NCI-H345 treated with DMSO at 0.1 percent for 48 hours (cell line): ENCODE data around the gene MSL1.
"Not testable (repeated sequence)": the region's sequence is repeated elsewhere in the genome, so short reads cannot be mapped to it uniquely, and the experiment has no call there.

Experiments used
- DNase-seq: peaks from one replicate; lab custom pipeline; 2025; ENCODE audit not compliant: unreplicated experiment; lab: John Stamatoyannopoulos, UW

MSL1 gene

DNA sequence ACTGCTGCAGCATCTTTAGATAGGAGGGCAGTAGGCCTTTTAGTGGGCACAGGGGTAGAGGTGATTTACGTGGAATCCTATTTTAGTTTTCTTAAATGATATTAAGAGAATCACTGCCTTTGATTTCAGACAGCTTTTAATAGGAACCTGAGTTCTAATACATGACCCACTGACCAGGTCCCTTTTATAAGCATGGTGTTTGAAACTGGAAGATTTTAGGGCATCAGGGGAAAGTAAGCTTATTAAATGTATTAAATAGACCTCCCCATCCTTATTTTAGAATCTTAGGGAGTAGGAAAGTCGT, 2.0 kb downstream of the MSL1 start:
- DNase-seq: no peak

DNA sequence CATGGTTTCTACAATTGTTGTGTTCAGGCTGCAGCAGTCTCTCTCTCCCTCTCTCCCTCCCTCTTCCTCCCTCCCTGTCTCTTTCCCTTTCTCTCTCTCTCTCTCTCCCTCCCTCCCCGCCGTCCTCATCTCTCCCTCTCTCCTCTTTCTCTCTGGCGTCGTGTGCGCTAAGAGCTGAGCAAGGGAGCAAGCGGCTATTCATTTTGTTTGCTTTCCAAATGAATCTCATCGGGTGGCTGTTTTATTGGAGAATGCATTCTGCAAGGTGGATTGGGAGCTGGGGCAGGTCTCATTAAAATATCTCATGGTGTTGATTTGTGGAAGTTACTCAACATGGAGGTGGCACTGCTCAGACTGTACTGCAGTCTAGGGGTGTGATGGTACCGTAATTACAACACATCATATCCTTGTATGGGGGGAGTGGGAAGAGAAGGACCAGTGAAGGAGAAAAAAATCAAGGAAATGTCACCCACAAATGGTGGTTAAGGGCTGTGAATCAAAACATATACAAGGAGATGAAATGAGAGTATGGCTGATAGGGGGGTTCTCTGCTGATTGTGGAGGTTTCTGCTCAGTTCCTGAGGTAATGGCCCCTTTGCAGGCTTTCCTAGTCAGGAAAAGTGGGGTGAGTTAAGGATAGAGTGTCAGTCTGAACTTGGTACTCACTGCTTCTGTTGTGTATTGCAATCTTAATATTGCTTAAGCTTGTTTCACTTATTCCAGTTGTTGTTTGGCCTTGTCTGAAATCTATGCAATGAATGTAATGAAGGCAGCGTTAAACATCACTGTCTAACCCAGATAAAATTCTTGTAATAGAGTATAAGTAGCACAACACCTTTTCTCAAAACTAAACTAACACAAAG, 2.7 kb downstream of the MSL1 start:
- DNase-seq: peak; percentile 28

DNA sequence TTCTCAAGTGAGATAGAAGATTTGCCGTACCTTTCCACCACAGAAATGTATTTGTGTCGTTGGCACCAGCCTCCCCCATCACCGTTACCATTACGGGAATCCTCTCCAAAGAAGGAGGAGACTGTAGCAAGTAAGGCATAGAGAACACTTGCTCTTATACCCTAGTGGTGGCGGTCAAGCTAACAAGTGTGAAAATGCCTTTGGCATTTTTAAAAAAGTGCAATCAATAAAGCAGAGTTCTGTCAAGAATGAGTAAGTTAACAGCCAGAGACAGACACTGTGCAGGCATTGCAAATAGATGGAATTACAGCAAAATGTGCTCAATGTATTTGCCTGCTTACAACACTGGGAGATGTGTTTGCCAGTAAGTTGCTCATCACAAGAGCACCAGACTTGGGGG, 7.7 kb downstream of the MSL1 start:
- no peak for DNase-seq

DNA sequence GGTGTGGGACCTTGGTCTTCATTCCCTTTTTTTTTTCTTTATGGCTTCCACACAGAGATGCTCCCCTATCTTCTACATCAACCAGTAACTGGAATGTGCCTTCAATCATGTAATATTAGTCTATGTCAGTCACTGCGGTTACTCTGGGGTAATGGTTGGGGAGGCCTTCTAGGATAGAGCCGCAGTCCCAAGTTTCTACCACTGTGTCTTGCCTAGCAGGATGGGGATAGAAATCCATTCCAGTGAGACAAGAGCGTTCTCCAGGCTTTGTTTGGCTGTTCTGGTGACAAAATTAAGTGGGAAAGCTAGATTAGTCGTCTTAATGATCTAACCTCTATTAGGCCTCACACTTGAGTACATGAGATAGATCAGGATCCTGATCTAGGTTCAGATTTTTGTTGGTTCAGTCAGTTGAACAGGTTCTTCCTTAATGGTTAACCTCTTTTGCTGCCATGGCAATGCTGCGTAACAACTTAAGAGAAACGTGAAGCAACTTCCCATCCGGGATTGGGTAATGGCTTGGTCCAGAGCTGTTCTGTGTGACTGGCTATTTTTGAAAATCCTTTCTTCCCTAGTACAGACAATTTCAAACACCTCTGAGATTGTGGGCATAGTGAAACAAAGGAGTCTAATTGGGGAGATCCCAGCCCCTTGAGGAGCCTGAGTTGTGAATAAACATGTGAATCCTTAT, 8.7 kb downstream of the MSL1 start:
- DNase-seq: no peak

DNA sequence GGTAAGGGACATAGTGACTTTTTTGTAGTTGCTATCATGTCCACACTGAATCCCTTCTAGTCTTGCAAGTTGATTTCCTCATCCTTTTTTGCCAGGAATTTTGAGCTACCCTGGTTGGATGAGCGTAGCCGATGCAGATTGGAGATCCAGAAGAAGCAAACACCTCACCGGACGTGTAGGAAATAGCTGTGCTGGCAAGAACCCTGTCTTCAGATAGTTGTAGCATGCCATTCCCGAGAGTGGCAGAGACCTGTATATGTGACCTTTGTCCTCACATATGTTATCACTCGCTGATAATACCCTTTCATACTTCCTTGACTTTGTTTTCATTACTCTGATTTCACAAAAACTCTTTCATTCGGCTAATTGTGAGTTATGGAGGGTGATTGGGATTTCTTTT, 12.4 kb downstream of the MSL1 start:
- DNase-seq: no peak

DNA sequence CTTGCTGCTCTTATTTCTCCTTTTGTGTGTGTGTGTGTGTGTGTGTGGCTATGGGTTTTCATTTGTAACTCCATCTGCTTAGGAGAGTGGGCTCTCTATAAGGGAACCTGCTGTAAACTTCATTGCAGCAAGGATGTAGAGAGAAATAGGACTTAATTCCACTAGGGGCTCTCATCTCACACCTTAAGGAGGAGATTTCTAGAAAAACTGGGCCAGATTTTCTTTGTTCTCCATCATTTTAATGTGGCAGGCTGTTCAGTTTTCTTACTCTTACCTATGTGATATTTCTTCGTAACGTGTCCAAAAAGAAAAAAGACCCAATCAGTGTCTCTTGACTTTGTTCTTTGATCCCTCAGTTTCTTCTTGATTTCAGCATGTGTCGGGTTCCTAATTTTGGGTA, 14.0 kb downstream of the MSL1 start:
- no peak for DNase-seq

DNA sequence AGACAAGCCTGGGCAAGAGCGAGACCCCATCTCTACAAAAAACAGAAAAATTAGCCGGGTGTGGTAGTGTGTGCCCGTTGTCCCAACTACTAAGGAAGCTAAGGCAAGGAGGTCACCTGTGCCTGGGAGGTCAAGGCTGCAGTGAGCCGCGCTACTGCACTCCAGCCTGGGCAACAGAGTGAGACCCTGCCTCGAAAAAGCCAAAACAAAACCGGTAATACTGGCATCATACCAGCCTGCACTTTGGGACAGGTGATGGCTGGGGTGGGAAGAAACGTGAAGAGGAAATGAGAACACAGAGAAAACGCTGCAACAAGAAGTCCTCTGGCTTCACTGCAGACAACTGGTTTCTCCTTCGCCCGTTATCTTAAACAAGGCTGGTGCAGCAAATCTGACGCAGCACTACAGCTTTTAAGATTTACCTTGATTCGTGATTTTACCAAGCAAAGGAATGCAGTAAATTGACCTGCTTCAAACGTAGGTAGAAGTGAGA, 17.8 kb downstream of the MSL1 start:
- DNase-seq: peak; percentile 64

DNA sequence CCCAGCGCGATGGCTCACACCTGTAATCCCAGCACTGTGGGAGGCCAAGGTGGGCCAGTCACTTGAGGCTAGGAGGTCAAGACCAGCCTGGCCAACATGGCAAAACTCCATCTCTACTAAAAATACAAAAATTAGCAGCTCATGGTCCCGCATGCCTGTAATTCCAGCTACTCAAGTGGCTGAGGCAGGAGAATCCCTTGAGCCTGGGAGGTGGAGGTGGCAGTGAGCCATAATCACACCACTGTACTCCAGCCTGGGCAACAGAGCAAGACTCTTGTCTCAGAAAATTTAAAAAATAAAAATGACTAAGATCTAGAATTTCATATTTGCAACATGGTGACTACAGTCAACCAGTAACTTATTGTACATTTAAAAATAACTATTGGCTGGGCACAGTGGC, 21.4 kb downstream of the MSL1 start:
- not testable (repeated sequence) for DNase-seq

DNA sequence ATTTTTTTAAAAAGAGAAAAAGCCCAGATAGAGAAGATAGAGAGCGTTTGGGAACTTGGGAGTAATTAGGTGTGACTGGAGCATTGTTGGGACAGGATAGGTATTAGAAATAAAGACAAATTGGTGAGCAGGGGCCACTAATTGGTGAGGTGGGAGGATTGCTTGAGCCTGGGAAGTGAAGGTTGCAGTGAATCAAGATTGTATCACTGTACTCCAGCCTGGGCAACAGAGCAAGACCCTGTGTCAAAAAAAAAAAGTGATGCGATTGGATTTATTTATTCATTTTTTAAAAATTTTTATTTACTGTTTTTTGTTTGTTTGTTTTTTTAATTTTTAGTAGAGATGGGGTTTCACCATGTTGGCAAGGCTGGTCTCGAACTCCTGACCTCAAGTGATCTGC, 23.7 kb downstream of the MSL1 start:
- no peak for DNase-seq

DNA sequence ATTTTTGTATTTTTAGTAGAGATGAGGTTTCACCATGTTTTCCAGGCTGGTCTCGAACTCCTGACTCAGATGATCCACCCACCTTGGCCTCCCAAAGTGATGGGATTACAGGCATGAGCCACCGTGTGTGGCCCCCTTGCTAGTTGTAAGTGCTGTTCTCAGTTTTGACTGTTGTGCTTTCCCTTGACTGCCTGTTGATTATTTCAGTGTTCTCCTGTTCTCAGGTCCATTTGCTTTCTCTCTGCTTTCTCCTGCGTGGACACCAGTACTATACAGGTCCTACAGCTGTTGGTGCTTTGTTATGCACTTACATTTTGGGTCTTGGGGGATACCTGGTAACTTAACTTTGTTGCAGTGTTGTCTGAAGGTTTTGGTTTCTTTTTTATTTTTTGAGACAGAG, 26.8 kb downstream of the MSL1 start:
- no peak for DNase-seq

DNA sequence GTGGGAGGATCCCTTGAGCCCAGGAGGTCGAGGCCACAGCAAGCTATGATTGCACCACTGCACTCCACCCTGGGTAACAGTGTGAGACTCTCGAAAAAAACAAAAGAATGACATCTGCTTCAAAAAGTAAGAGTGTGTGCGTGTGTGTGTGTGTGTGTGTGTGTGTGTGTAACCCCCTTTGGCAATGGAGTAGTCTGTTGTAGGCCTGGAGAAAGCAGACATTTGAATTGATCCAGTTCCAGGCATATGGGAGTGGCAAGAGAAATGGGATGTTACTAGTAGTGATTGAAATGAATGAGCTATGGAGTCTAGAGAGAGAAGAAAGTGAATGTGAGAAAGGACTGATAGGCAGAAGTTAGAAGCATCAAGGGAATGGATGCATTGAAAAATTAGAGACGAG, 28.5 kb downstream of the MSL1 start:
- DNase-seq: no peak

DNA sequence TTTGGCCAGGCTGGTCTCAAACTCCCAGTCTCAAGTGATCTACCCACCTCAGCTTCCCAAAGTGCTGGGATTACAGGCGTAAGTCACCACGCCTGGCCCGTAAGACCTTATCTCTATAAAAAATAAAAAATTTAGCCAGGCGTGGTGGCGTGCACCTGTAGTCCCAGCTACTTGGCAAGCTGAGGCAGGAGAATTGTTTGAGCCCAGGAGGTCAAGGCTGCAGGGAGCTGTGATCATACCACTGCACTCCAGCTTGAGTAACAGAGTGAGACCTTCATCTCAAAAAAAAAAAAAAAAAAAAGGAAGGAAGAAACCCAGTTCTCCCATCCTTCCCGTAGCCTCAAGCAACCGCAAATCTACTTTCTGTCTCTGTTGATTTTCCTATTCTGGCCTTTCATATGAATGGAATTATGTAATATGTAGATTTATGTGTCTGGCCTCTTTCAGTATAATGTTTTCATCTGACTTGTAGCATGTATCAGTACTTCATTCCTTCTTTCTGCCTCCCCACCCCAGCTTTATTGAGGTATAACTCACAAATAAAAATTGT, 29.7 kb downstream of the MSL1 start:
- DNase-seq: no peak

DNA sequence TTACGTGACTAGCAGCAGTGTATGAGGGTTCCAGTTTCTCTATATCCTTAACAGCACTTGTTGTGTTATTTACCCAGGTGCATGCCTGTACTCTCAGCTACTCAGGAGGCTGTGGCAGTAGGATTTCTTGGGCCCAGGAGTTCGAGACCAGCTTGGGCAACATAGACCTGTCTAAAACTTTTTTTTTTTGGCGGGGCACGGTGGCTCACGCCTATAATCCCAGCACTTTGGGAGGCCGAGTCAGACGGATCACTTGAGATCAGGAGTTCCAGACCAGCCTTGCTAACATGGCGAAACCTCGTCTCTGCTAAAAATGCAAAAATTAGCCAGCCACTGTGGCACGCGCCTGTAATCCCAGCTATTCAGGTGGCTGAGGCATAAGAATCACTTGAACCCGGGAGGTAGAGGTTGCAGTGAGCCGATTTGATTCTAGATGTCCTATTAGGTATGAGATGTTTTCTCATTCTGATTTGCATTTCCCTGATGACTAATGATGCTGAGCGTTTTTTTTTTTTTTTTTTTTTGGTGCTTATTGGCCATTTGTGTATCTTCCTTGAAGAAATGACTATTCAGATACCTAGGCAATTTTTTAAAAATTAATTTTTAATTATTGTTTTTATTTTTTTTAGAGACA, 31.9 kb downstream of the MSL1 start:
- no peak for DNase-seq

DNA sequence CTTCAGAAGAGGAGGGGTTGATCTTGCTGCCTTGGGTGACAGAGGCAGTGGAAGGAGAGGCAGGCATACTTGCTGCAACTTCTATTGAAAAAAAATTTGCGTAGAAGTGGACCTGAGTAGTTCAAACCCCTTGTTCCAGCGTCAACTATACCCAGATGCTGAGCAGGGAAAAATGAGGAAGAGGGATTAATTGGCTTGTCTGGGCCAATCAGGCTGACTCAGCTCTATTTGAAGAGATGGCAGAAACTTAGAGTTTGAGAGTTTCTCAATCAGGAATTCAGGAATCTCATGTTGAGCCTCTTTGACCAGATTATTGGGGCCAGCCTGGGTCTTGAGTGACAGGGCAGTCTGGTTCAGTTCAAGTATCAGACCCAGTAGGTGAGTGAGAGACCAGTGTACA, 36.2 kb downstream of the MSL1 start:
- no peak for DNase-seq

DNA sequence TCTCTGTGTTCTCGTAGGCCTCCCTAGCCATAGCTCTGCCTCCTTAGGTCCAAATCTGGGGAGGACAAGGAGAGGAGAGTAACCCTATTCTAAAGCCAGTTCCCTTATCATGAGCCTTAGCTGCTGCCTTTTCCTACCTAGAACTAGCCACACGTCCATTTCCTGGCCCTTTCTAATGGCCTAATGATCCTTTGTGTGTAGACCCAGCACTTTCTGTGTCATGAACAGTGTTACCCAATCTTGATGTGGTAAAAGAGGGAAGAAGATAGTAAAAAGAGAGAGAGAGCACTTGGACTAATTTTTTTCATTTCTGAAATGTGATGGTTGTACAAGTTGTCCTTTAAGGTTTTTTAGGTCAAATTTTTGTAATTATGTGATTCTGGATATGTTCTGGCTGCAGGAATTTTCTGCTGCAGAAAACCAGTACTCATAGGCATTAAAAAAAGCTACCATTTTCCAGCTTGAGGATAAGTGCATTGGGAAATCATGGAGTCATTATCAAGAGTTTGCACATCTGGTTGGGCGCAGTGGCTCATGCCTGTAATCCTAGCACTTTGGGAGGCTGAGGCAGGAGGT, 36.8 kb downstream of the MSL1 start:
- no peak for DNase-seq

DNA sequence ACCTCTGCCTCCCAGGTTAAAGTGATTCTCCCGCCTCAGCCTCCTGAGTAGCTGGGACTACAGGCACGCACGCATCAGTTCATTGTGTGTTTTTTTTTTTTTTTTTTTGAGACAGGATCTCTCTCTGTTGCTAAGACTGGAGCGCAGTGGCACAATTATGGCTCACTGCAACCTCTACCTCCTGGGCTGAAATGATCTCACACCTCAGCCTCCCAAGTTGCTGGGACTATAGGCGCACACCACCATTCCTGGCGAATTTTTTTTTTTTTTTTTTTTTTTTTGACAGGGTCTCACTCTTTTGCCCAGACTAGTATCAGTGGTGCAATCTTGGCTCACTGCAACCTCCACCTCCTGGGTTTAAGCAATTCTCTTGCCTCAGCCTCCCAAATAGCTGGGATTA, 37.7 kb downstream of the MSL1 start:
- DNase-seq: no peak

DNA sequence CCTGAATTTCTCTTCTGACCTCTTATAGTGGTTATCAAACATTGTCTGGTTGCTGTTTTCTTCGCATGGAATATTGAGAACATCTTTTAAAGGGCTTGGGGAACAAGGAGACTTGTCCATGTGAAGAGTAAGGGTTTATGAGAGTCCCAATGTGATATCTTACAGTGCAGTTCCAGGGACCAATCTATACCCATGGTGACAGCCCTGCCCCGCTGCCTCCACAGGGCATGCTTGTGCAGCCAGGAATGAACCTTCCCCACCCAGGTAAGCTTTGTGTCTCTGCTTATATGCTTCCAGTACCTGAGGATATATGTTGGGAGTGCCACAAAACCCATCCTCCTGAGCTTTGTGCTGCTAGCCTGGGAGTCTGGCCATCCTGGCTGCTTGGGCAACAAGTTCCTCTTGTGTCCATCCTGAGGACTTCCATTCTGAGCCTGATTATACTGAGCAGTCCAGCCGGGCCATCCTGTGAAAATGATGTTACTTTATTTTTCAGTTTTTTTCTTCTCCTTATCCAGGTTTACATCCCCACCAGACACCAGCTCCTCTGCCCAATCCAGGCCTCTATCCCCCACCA, 46.0 kb downstream of the MSL1 start:
- DNase-seq: no peak

DNA sequence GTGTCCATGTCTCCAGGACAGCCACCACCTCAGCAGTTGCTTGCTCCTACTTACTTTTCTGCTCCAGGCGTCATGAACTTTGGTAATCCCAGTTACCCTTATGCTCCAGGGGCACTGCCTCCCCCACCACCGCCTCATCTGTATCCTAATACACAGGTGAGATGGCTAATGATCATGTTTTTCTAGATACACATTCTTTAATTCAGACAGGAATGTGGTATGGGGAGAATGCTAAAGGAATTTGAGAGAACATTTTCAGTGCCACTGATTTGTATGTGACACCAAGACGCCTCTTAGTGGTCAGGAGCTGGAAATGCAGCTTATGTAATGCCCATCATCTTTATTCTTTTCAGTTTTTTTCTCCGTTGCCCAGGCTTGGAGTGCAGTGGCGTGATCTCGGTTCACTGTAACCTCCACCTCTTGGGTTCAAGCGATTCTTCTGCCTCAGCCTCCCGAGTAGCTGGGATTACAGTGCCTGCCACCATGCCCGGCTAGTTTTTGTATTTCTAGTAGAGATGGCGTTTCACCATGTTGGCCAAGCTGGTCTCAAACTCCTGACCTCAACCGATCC, 46.6 kb downstream of the MSL1 start:
- DNase-seq: peak; percentile 25

DNA sequence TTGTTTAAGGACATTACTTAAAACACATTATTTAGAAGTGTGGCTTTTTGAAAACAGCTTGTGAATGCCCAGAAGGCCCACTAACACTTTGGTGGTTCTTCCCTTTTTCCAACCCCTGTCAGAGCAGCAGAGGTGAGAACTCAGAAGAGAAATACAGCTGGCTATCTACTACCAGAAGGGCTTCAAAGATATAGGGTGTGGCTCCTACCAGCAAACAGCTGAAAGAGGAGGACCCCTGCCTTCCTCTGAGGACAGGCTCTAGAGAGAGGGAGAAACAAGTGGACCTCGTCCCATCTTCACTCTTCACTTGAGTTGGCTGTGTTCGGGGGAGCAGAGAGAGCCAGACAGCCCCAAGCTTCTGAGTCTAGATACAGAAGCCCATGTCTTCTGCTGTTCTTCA, 48.6 kb downstream of the MSL1 start:
- no peak for DNase-seq

DNA sequence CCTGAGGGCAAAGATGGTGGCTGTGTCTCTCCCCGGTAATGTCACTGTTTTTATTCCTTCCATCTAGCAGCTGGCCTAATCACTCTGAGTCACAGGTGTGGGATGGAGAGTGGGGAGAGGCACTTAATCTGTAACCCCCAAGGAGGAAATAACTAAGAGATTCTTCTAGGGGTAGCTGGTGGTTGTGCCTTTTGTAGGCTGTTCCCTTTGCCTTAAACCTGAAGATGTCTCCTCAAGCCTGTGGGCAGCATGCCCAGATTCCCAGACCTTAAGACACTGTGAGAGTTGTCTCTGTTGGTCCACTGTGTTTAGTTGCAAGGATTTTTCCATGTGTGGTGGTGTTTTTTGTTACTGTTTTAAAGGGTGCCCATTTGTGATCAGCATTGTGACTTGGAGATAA, 50.0 kb downstream of the MSL1 start:
- DNase-seq: no peak
